GM12878 (cell line): ENCODE measurements around the gene LANCL2.

Source experiments
- CEBPB ChIP-seq, 2 experiments: fragments of 150-350 bp in 1 of 2; IDR thresholded peaks; 2 replicates each; pipeline ENCODE4 v1.6.1; 2012 to 2014; ENCODE audit warnings: low read depth in 2 of 2, low read length in 2 of 2, borderline replicate concordance in 1 of 2, inconsistent platforms in 1 of 2
- CREB1 ChIP-seq: IDR thresholded peaks from 2 replicates; pipeline ENCODE4 v1.6.1; 2012; ENCODE audit warnings: low read depth, mild to moderate bottlenecking, inconsistent platforms
- EP300 ChIP-seq, 2 experiments: fragments of 150-350 bp in 1 of 2; IDR thresholded peaks; 2 replicates each; pipeline ENCODE4 v1.6.1; 2011 to 2012; ENCODE audit warnings: low read depth in 2 of 2, low read length in 2 of 2, borderline replicate concordance in 1 of 2, improper control_type of control experiment in 1 of 2, inconsistent platforms in 1 of 2; ENCODE audit not compliant: control insufficient read depth in 1 of 2
- JUNB ChIP-seq: IDR thresholded peaks from 2 replicates; pipeline ENCODE4 v1.6.1; 2016; ENCODE audit warnings: antibody characterized with exemption, mild to moderate bottlenecking
- MEF2B ChIP-seq: fragments of 450-650 bp; IDR thresholded peaks from 2 replicates; pipeline ENCODE4 v1.6.1; 2018; ENCODE audit warnings: mild to moderate bottlenecking, moderate library complexity; ENCODE audit not compliant: partially characterized antibody, poor library complexity, severe bottlenecking
- NBN ChIP-seq: fragments of 450-650 bp; IDR thresholded peaks from 2 replicates; pipeline ENCODE4 v1.6.1; 2016
- PKNOX1 ChIP-seq: fragments of 450-650 bp; IDR thresholded peaks from 2 replicates; pipeline ENCODE4 v1.6.1; 2016; ENCODE audit warnings: mild to moderate bottlenecking
- POLR2AphosphoS5 ChIP-seq: IDR thresholded peaks from 2 replicates; pipeline ENCODE4 v1.6.1; 2011; ENCODE audit warnings: mild to moderate bottlenecking, low read length, inconsistent platforms
- USF1 ChIP-seq: IDR thresholded peaks from 2 replicates; pipeline ENCODE4 v1.6.1; 2011; ENCODE audit warnings: borderline replicate concordance, low read depth, mild to moderate bottlenecking, moderate library complexity, mixed read lengths, low read length; ENCODE audit not compliant: insufficient read depth; ENCODE audit errors: extremely low read length
- ZZZ3 ChIP-seq: IDR thresholded peaks from 2 replicates; pipeline ENCODE4 v1.6.1; 2011; ENCODE audit warnings: low read depth; ENCODE audit not compliant: control insufficient read depth, insufficient read length

GRCh38 chr7:55458351-55458750, 93.2 kb downstream of the LANCL2 start:
- no peak for TF ChIP-seq NBN
- no peak for TF ChIP-seq PKNOX1
- no peak for TF ChIP-seq JUNB
- no peak for TF ChIP-seq EP300 (IDR thresholded peaks at IDR 0.05; ENCODE audit: borderline replicate concordance in 1 of 2, control insufficient read depth in 1 of 2, low read depth in 2 of 2, low read length in 2 of 2)
- no peak for TF ChIP-seq USF1
- no peak for TF ChIP-seq ZZZ3
- no peak for TF ChIP-seq CEBPB (IDR thresholded peaks at IDR 0.05; ENCODE audit: borderline replicate concordance in 1 of 2, low read depth in 2 of 2, low read length in 2 of 2)
- no peak for TF ChIP-seq POLR2AphosphoS5
- no peak for TF ChIP-seq CREB1
- no peak for TF ChIP-seq MEF2B
